ENCODE results near the gene CYP4F8.
"Not testable (repeated sequence)": the region's sequence is repeated elsewhere in the genome, so short reads cannot be mapped to it uniquely, and the experiment has no call there.

The CYP4F8 gene

GRCh38 chr19:15614507-15615379 lies at the start of gene CYP4F8:
CYP4F8 (plus strand) TSS chr19:15615218; CDS start chr19:15615617, 399 bp downstream.
- DNase-seq (ENCODE audit: low read depth in 2 of 2), result no peak

- no peak for DNase-seq (ENCODE audit: low read depth in 2 of 2)
These were observed 44.6 kb upstream of the CYP4F8 start for GRCh38 chr19:15570420-15570819.

- DNase-seq (ENCODE audit: low read depth in 2 of 2), result no peak
These were observed 39.6 kb upstream of the CYP4F8 start for GRCh38 chr19:15575406-15575805.

GRCh38 chr19:15576526-15577156 lies 38.4 kb upstream of the CYP4F8 start:
- DNase-seq (ENCODE audit: low read depth in 2 of 2), result no peak

GRCh38 chr19:15577184-15577771 lies 37.7 kb upstream of the CYP4F8 start:
- no peak for DNase-seq (ENCODE audit: low read depth in 2 of 2)

GRCh38 chr19:15583346-15583745 lies 31.7 kb upstream of the CYP4F8 start:
- DNase-seq (ENCODE audit: low read depth in 2 of 2), result no peak

- no peak for DNase-seq (ENCODE audit: low read depth in 2 of 2)
These were observed 30.9 kb upstream of the CYP4F8 start for GRCh38 chr19:15584095-15584494.

GRCh38 chr19:15584541-15585115 lies 30.4 kb upstream of the CYP4F8 start:
- DNase-seq (ENCODE audit: low read depth in 2 of 2), result peak; percentile 12 to 13

- no peak for DNase-seq (ENCODE audit: low read depth in 2 of 2)
These were observed 27.4 kb upstream of the CYP4F8 start for GRCh38 chr19:15587663-15588062.

- DNase-seq (ENCODE audit: low read depth in 2 of 2), result no peak
These were observed 26.8 kb upstream of the CYP4F8 start for GRCh38 chr19:15588265-15588664.

- DNase-seq (ENCODE audit: low read depth in 2 of 2), result no peak
These were observed 25.1 kb upstream of the CYP4F8 start for GRCh38 chr19:15589760-15590451.

- no peak for DNase-seq (ENCODE audit: low read depth in 2 of 2)
These were observed 23.2 kb upstream of the CYP4F8 start for GRCh38 chr19:15591796-15592195.

- DNase-seq (ENCODE audit: low read depth in 2 of 2), result not testable (repeated sequence)
These were observed 22.5 kb upstream of the CYP4F8 start for GRCh38 chr19:15592506-15592905.

GRCh38 chr19:15593766-15594165 lies 21.3 kb upstream of the CYP4F8 start:
- DNase-seq (ENCODE audit: low read depth in 2 of 2), result not testable (repeated sequence)

- no peak for DNase-seq (ENCODE audit: low read depth in 2 of 2)
These were observed 19.9 kb upstream of the CYP4F8 start for GRCh38 chr19:15595069-15595468.

- DNase-seq (ENCODE audit: low read depth in 2 of 2), result not testable (repeated sequence)
These were observed 6.8 kb upstream of the CYP4F8 start for GRCh38 chr19:15607978-15608925.

- DNase-seq (ENCODE audit: low read depth in 2 of 2), result no peak
These were observed 5.8 kb upstream of the CYP4F8 start for GRCh38 chr19:15609261-15609660.

GRCh38 chr19:15612342-15612741 lies 2.7 kb upstream of the CYP4F8 start:
- DNase-seq (ENCODE audit: low read depth in 2 of 2), result no peak

- no peak for DNase-seq (ENCODE audit: low read depth in 2 of 2)
These were observed 1.7 kb upstream of the CYP4F8 start for GRCh38 chr19:15613338-15613737.

- no peak for DNase-seq (ENCODE audit: low read depth in 2 of 2)
These were observed 508 bp downstream of the CYP4F8 start for GRCh38 chr19:15615526-15615925.

- no peak for DNase-seq (ENCODE audit: low read depth in 2 of 2)
These were observed 1.2 kb downstream of the CYP4F8 start for GRCh38 chr19:15616183-15616582.
